H1 (cell line): ENCODE measurements around the gene CENPC. TPM values are rescaled to one million over a fixed set of nuclear protein-coding genes. Genes with fewer than 3 reads are reported as not detected.

Experiments used
- CTCF ChIA-PET: fragments of 300-600 bp; sonication (Branson Sonifier 250); formaldehyde crosslinking; loops from one replicate; lab custom pipeline; 2021; ENCODE audit not compliant: partially characterized antibody; lab: Charles Lee
- POLR2A ChIA-PET: fragments of 300-600 bp; sonication (Branson Sonifier 250); formaldehyde crosslinking; loops from one replicate; lab custom pipeline; 2021; ENCODE audit warnings: inconsistent platforms; ENCODE audit not compliant: partially characterized antibody; lab: Charles Lee
- DNase-seq, 2 experiments: peaks; one replicate each; pipeline versions ENCODE4 v3.0.0 to v3.0.0-alpha.2; 2010 to 2022; ENCODE audit warnings: low spot score in 2 of 2, low read depth in 1 of 2, mixed read lengths in 1 of 2
- FAIRE-seq: peaks from 2 replicates; lab custom pipeline; 2011; peaks lifted over from hg19 to GRCh38; lab: Jason Lieb, UNC
- H2AFZ ChIP-seq: 2 replicates; pipeline ENCODE4 v1.8.1; 2012; ENCODE audit warnings: low read length, inconsistent platforms
- H2AK5ac ChIP-seq: 2 replicates; pipeline ENCODE4 v1.6.1; 2013; ENCODE audit warnings: low read depth, low read length
- H2BK120ac ChIP-seq: replicated peaks from 2 replicates; pipeline ENCODE3; 2013; ENCODE audit warnings: low read depth, low read length, inconsistent platforms
- H2BK12ac ChIP-seq: 2 replicates; pipeline ENCODE4 v1.6.1; 2013; ENCODE audit warnings: low read depth, low read length
- H2BK15ac ChIP-seq: 2 replicates; pipeline ENCODE4 v1.6.1; 2013; ENCODE audit warnings: low read length
- H2BK20ac ChIP-seq: 2 replicates; pipeline ENCODE4 v1.6.1; 2013; ENCODE audit warnings: low read length
- H2BK5ac ChIP-seq: 2 replicates; pipeline ENCODE4 v1.6.1; 2013; ENCODE audit warnings: low read depth, low read length
- H3K14ac ChIP-seq: 2 replicates; pipeline ENCODE4 v1.6.1; 2013; ENCODE audit warnings: inconsistent platforms; ENCODE audit not compliant: insufficient read length
- H3K18ac ChIP-seq: 2 replicates; pipeline ENCODE4 v1.6.1; 2013; ENCODE audit warnings: low read length; ENCODE audit errors: extremely low read depth
- H3K23ac ChIP-seq: 2 replicates; pipeline ENCODE4 v1.6.1; 2013; ENCODE audit warnings: inconsistent platforms; ENCODE audit not compliant: insufficient read length
- H3K23me2 ChIP-seq: 2 replicates; pipeline ENCODE4 v1.6.1; 2013; ENCODE audit warnings: low read depth, low read length
- H3K27ac ChIP-seq: 2 replicates; pipeline ENCODE4 v1.6.1; 2011; ENCODE audit warnings: low read depth, low read length, inconsistent platforms
- H3K27me3 ChIP-seq, 4 experiments: replicated peaks in 1 of 4; 1 replicate in 1 of 4; 2 replicates in 3 of 4; pipeline versions ENCODE4 v1.6.1 to v1.8.1; 2011 to 2013; ENCODE audit warnings: low read length in 3 of 4, mild to moderate bottlenecking in 3 of 4, inconsistent platforms in 2 of 4, mixed read lengths in 2 of 4, moderate library complexity in 1 of 4; ENCODE audit not compliant: control insufficient read depth in 3 of 4, insufficient read depth in 3 of 4; ENCODE audit errors: extremely low read depth in 1 of 4
- H3K36me3 ChIP-seq, 4 experiments: 2 replicates each; pipeline versions ENCODE4 v1.6.1 to v1.8.1; 2011 to 2013; ENCODE audit warnings: mild to moderate bottlenecking in 4 of 4, low read length in 3 of 4, moderate library complexity in 2 of 4, control low read depth in 1 of 4, inconsistent platforms in 1 of 4; ENCODE audit not compliant: insufficient read depth in 4 of 4, control insufficient read depth in 2 of 4
- H3K4ac ChIP-seq: replicated peaks from 2 replicates; pipeline ENCODE3; 2013; ENCODE audit warnings: low read length, low read depth, mixed read lengths, inconsistent platforms; ENCODE audit not compliant: insufficient read length
- H3K4me1 ChIP-seq, 4 experiments: replicated peaks in 1 of 4; 1 replicate in 1 of 4; 2 replicates in 3 of 4; pipeline versions ENCODE4 v1.6.1 to v1.8.1; 2011 to 2013; ENCODE audit warnings: low read length in 3 of 4, inconsistent platforms in 2 of 4, mixed read lengths in 1 of 4; ENCODE audit not compliant: insufficient read depth in 4 of 4, control insufficient read depth in 3 of 4
- H3K4me2 ChIP-seq, 2 experiments: 2 replicates each; pipeline versions ENCODE4 v1.6.1 to v1.8.1; 2011 to 2013; ENCODE audit warnings: low read depth in 2 of 2, low read length in 2 of 2, control low read depth in 1 of 2, inconsistent platforms in 1 of 2, mild to moderate bottlenecking in 1 of 2; ENCODE audit not compliant: insufficient read depth in 1 of 2
- H3K4me3 ChIP-seq, 4 experiments: fragments of 200-600, 300-600 bp in 1 of 4; sonication (generic), shearing (Covaris generic), sonication (Bioruptor Twin) in 1 of 4; 2 replicates each; pipeline versions ENCODE4 v1.5.1 to v1.8.1; 2011 to 2016; ENCODE audit warnings: low read length in 4 of 4, low read depth in 3 of 4, control low read depth in 2 of 4, inconsistent platforms in 2 of 4, mild to moderate bottlenecking in 2 of 4, mixed read lengths in 1 of 4, moderate library complexity in 1 of 4; ENCODE audit not compliant: insufficient read depth in 2 of 4; ENCODE audit errors: extremely low read depth in 1 of 4
- H3K56ac ChIP-seq: replicated peaks from 2 replicates; pipeline ENCODE3; 2013; ENCODE audit warnings: low read depth, mild to moderate bottlenecking, mixed read lengths, low read length, inconsistent platforms; ENCODE audit not compliant: insufficient read length
- H3K79me1 ChIP-seq: 2 replicates; pipeline ENCODE4 v1.6.1; 2013; ENCODE audit warnings: low read depth, low read length, control low read depth
- H3K79me2 ChIP-seq, 2 experiments: 2 replicates each; pipeline versions ENCODE4 v1.6.1 to v1.8.1; 2012 to 2013; ENCODE audit warnings: low read length in 2 of 2, mild to moderate bottlenecking in 2 of 2, inconsistent platforms in 1 of 2; ENCODE audit not compliant: insufficient read depth in 2 of 2, control insufficient read depth in 1 of 2
- H3K9ac ChIP-seq, 4 experiments: replicated peaks in 1 of 4; 1 replicate in 1 of 4; 2 replicates in 3 of 4; pipeline versions ENCODE4 v1.6.1 to v1.8.1; 2011 to 2013; ENCODE audit warnings: low read depth in 3 of 4, low read length in 3 of 4, control low read depth in 2 of 4, mild to moderate bottlenecking in 2 of 4, moderate library complexity in 2 of 4, inconsistent platforms in 1 of 4; ENCODE audit errors: extremely low read depth in 1 of 4
- H3K9me3 ChIP-seq, 2 experiments: 2 replicates each; pipeline versions ENCODE4 v1.6.1 to v1.8.1; 2012 to 2013; ENCODE audit warnings: mild to moderate bottlenecking in 2 of 2, moderate library complexity in 2 of 2, control low read depth in 1 of 2, inconsistent platforms in 1 of 2, low read depth in 1 of 2, low read length in 1 of 2, mixed read lengths in 1 of 2; ENCODE audit not compliant: insufficient read depth in 2 of 2
- H4K20me1 ChIP-seq, 2 experiments: replicated peaks in 1 of 2; 2 replicates each; pipeline versions ENCODE3 to v1.8.1; 2011 to 2013; ENCODE audit warnings: inconsistent platforms in 2 of 2, low read length in 2 of 2, mild to moderate bottlenecking in 1 of 2; ENCODE audit not compliant: insufficient read depth in 2 of 2, control insufficient read depth in 1 of 2
- H4K5ac ChIP-seq: 2 replicates; pipeline ENCODE4 v1.6.1; 2013; ENCODE audit warnings: low read length, low read depth, mixed read lengths, inconsistent platforms; ENCODE audit not compliant: insufficient read length
- H4K8ac ChIP-seq: 2 replicates; pipeline ENCODE4 v1.8.0; 2013; ENCODE audit warnings: mild to moderate bottlenecking, moderate library complexity, low read length, inconsistent platforms; ENCODE audit not compliant: insufficient read depth; ENCODE audit errors: extremely low read depth
- H4K91ac ChIP-seq: replicated peaks from 2 replicates; pipeline ENCODE3; 2013; ENCODE audit warnings: low read length, mixed read lengths, inconsistent platforms; ENCODE audit not compliant: insufficient read length
- BACH1 ChIP-seq: IDR thresholded peaks from 2 replicates; pipeline ENCODE4 v1.6.1; 2012; ENCODE audit warnings: low read length, improper control_type of control experiment
- CBX5 ChIP-seq: fragments of 300-800, 300-1000 bp; sonication (generic); IDR thresholded peaks from 2 replicates; pipeline ENCODE4 v1.7.1; 2016; ENCODE audit warnings: antibody characterized with exemption, low read length, low read depth
- FOSL1 ChIP-seq: IDR thresholded peaks from 2 replicates; pipeline ENCODE4 v1.6.1; 2011; ENCODE audit warnings: mild to moderate bottlenecking, low read depth, low read length, moderate library complexity; ENCODE audit not compliant: insufficient read depth
- MAFK ChIP-seq: IDR thresholded peaks from 2 replicates; pipeline ENCODE4 v1.6.1; 2012; ENCODE audit warnings: low read depth, mild to moderate bottlenecking, improper control_type of control experiment, low read length
- RNF2 ChIP-seq: fragments of 200-900, 300-1000 bp; sonication (generic); IDR thresholded peaks from 2 replicates; pipeline ENCODE4 v1.7.1; 2016; ENCODE audit warnings: borderline replicate concordance, low read depth, mild to moderate bottlenecking, antibody characterized with exemption, low read length; ENCODE audit not compliant: poor library complexity, severe bottlenecking; ENCODE audit errors: missing control alignments
- SIN3A ChIP-seq, 2 experiments: IDR thresholded peaks in 1 of 2; conservative IDR thresholded peaks in 1 of 2; 2 replicates each; pipeline ENCODE4 v1.6.1; 2011 to 2012; ENCODE audit warnings: low read length in 2 of 2, improper control_type of control experiment in 1 of 2, low read depth in 1 of 2, mild to moderate bottlenecking in 1 of 2
- SRF ChIP-seq: IDR thresholded peaks from 2 replicates; pipeline ENCODE4 v1.6.1; 2011; ENCODE audit warnings: mild to moderate bottlenecking, low read depth, low read length, moderate library complexity
- TAF1 ChIP-seq: IDR thresholded peaks from 2 replicates; pipeline ENCODE4 v1.6.1; 2011; ENCODE audit warnings: mild to moderate bottlenecking, low read depth, low read length
- polyA plus RNA-seq, 7 experiments: library from polyadenylated mRNA; depleted of rRNA in 3 of 7; stranded (reverse) in 5 of 7; unstranded in 2 of 7; fragments of >200 nt in 5 of 7; fragments of 200-250 nt in 2 of 7; gene quantifications; 1 replicate in 5 of 7; 2 replicates in 1 of 7; 4 replicates in 1 of 7; pipeline versions ENCODE4 v1.2.1 to v1.2.3, GENCODE V29; 2011 to 2013; ENCODE audit warnings: missing spikeins in 2 of 7, mixed read lengths in 2 of 7
- total RNA-seq: library from RNA; stranded (reverse); fragmentation: NEBNext Ultra II Directional; extraction: Animal tissue kit (Norgen Biotek cat#: 25700); gene quantifications from 2 replicates; pipeline ENCODE4 v1.2.1, GENCODE V29; 2021
- TF ChIP-seq, protein P1 (sequence below): IDR thresholded peaks from 2 replicates; pipeline ENCODE4 v1.6.1; 2011; ENCODE audit warnings: low read length, improper control_type of control experiment
- TF ChIP-seq, protein P2 (sequence below), 3 experiments: IDR thresholded peaks; 1 replicate in 2 of 3; 2 replicates in 1 of 3; pipeline versions ENCODE4 v1.5.1 to v1.6.1; 2011; ENCODE audit warnings: low read length in 3 of 3, mild to moderate bottlenecking in 3 of 3, inconsistent platforms in 2 of 3, low read depth in 1 of 3, moderate library complexity in 1 of 3; ENCODE audit not compliant: insufficient read depth in 1 of 3; ENCODE audit errors: control extremely low read depth in 1 of 3
- TF ChIP-seq, protein P3 (sequence below): IDR thresholded peaks from 2 replicates; pipeline ENCODE4 v1.6.1; 2011; ENCODE audit warnings: low read depth, mild to moderate bottlenecking, low read length; ENCODE audit not compliant: insufficient read depth

Gene CENPC
- total and polyA plus RNA-seq, 2 of the 8 experiments (the other 6 are each of a cell fraction or from before 2014, with no cell fraction given), result 2.8 to 15.7 TPM

DNA sequence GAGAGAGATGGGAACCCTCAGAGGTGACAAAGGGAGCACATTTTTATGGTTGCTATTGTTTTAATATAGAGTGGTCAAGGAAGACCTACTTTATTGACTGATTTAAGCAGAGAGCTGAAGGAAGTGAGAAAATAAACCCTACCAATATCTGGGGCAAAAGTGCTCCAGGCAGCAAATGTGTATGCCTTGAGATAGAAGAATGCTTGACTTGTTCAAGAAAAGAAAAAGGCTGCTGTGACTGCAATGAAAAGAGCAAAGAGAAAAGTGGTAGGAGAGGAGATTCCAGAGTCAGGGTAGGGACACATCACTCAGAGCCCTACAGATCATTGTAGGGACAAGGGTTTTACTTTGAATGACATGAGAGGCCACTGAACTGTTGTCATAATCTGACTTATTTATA, 39.2 kb upstream of the CENPC start:
- no peak for FAIRE-seq
- no peaks in the 10 kb centered on the region for H3K79me2 ChIP-seq
- no peak overlapping the region for H2BK12ac ChIP-seq
- H3K4me3 ChIP-seq, result no peak overlapping the region
- DNase-seq, result no peak
- H3K23ac ChIP-seq, result no peak overlapping the region
- H4K5ac ChIP-seq, result no peak overlapping the region
- no peak overlapping the region for H3K56ac ChIP-seq
- H3K27ac ChIP-seq, result no peak overlapping the region
- no peak overlapping the region for H3K4ac ChIP-seq
- no peak overlapping the region for H4K91ac ChIP-seq
- H4K20me1 ChIP-seq, result no peaks in the 10 kb centered on the region
- H4K8ac ChIP-seq, result no peak overlapping the region
- no peak overlapping the region for H2AK5ac ChIP-seq
- no peak overlapping the region for H2BK5ac ChIP-seq
- no peaks in the 10 kb centered on the region for H3K4me1 ChIP-seq
- H2BK120ac ChIP-seq, result no peak overlapping the region
- H2AFZ ChIP-seq, result no peak overlapping the region
- H3K23me2 ChIP-seq, result no peaks in the 10 kb centered on the region; the same call in 1 of the 2 replicates
- no peak overlapping the region for H3K18ac ChIP-seq
- no peaks in the 10 kb centered on the region for H3K79me1 ChIP-seq
- H3K9me3 ChIP-seq, result no peaks in the 10 kb centered on the region
- CTCF ChIA-PET, result no interaction called here
- H2BK20ac ChIP-seq, result no peak overlapping the region
- no peaks in the 10 kb centered on the region for H3K27me3 ChIP-seq
- H3K36me3 ChIP-seq, result no peaks in the 10 kb centered on the region
- H3K4me2 ChIP-seq, result no peak overlapping the region
- POLR2A ChIA-PET, result no interaction called here
- H3K14ac ChIP-seq, result no peak overlapping the region
- no peak overlapping the region for H2BK15ac ChIP-seq
- H3K9ac ChIP-seq, result no peak overlapping the region
- TF ChIP-seq CBX5 (no peak), MAFK (no peak), SIN3A (conservative IDR thresholded peaks at IDR 0.05 in 1 of 2, IDR thresholded peaks at IDR 0.05 in 1 of 2; ENCODE audit: low read depth in 1 of 2, low read length in 2 of 2) (no peak), RNF2 (no peak), SRF (no peak), BACH1 (no peak), TAF1 (no peak), FOSL1 (no peak)
- TF ChIP-seq, protein P1, sequence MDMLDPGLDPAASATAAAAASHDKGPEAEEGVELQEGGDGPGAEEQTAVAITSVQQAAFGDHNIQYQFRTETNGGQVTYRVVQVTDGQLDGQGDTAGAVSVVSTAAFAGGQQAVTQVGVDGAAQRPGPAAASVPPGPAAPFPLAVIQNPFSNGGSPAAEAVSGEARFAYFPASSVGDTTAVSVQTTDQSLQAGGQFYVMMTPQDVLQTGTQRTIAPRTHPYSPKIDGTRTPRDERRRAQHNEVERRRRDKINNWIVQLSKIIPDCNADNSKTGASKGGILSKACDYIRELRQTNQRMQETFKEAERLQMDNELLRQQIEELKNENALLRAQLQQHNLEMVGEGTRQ, result no peak
- TF ChIP-seq, protein P2, sequence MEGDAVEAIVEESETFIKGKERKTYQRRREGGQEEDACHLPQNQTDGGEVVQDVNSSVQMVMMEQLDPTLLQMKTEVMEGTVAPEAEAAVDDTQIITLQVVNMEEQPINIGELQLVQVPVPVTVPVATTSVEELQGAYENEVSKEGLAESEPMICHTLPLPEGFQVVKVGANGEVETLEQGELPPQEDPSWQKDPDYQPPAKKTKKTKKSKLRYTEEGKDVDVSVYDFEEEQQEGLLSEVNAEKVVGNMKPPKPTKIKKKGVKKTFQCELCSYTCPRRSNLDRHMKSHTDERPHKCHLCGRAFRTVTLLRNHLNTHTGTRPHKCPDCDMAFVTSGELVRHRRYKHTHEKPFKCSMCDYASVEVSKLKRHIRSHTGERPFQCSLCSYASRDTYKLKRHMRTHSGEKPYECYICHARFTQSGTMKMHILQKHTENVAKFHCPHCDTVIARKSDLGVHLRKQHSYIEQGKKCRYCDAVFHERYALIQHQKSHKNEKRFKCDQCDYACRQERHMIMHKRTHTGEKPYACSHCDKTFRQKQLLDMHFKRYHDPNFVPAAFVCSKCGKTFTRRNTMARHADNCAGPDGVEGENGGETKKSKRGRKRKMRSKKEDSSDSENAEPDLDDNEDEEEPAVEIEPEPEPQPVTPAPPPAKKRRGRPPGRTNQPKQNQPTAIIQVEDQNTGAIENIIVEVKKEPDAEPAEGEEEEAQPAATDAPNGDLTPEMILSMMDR (IDR thresholded peaks at IDR 0.05; ENCODE audit: control extremely low read depth in 1 of 3, insufficient read depth in 1 of 3, low read depth in 1 of 3, low read length in 3 of 3), result no peak
- TF ChIP-seq, protein P3, sequence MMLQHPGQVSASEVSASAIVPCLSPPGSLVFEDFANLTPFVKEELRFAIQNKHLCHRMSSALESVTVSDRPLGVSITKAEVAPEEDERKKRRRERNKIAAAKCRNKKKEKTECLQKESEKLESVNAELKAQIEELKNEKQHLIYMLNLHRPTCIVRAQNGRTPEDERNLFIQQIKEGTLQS, result no peak
